BLaER1 treated with 17β-estradiol and CSF1 and Interleukin-3, amounts not matched to agents 10 nM and 100 nM (cell line): Measurements from ENCODE around the gene KDELR3.

Experiments used
- H3K27ac ChIP-seq, 11 experiments: shearing (Covaris generic); formaldehyde crosslinking; 2 replicates each; pipeline ENCODE4 v1.8.1; 2022
- H3K27me3 ChIP-seq, 11 experiments: shearing (Covaris generic); formaldehyde crosslinking; 2 replicates each; pipeline ENCODE4 v1.8.1; 2022
- H3K36me3 ChIP-seq, 11 experiments: shearing (Covaris generic); formaldehyde crosslinking; 2 replicates each; pipeline ENCODE4 v1.8.1; 2022
- H3K4me1 ChIP-seq, 10 experiments: shearing (Covaris generic); formaldehyde crosslinking; 2 replicates each; pipeline ENCODE4 v1.8.1; 2022
- H3K4me2 ChIP-seq, 11 experiments: shearing (Covaris generic); formaldehyde crosslinking; 2 replicates each; pipeline ENCODE4 v1.8.1; 2022
- H3K4me3 ChIP-seq, 10 experiments: shearing (Covaris generic); formaldehyde crosslinking; 2 replicates each; pipeline ENCODE4 v1.8.1; 2022
- H3K9ac ChIP-seq, 11 experiments: shearing (Covaris generic); formaldehyde crosslinking; 2 replicates each; pipeline ENCODE4 v1.8.1; 2022
- H3K9me3 ChIP-seq, 11 experiments: shearing (Covaris generic); formaldehyde crosslinking; replicated peaks in 1 of 11; 2 replicates each; pipeline ENCODE4 v1.8.1; 2022
- H4K20me1 ChIP-seq, 11 experiments: shearing (Covaris generic); formaldehyde crosslinking; 2 replicates each; pipeline ENCODE4 v1.8.1; 2022
- Cebpa-rat ChIP-seq, 11 experiments: shearing (Covaris generic); IDR thresholded peaks; 2 replicates each; pipeline ENCODE4 v1.8.1; 2022

The KDELR3 gene

GRCh38 chr22:38531251-38531938, 63.5 kb downstream of the KDELR3 start:
- Histone ChIP-seq H3K27me3 (peaks cover 0 to 56% (median 0%) of the 10 kb centered on the region in 11 experiments; a peak in 4 of 22 replicates), H3K4me2 (peak overlapping the region; percentile 37 to 80 (median 61)), H3K4me3 (peak overlapping the region in 1 of 10 experiments; percentile 27; a peak in 2 of 20 replicates), H4K20me1 (no peaks in the 10 kb centered on the region), H3K9me3 (no peaks in the 10 kb centered on the region), H3K36me3 (no peaks in the 10 kb centered on the region), H3K27ac (peak overlapping the region in 9 of 11 experiments; percentile 33 to 75 (median 59); a peak in 18 of 22 replicates), H3K4me1 (peaks cover 17 to 23% (median 20%) of the 10 kb centered on the region in 10 experiments), H3K9ac (peak overlapping the region in 7 of 11 experiments; percentile 18 to 61 (median 41); a peak in 11 of 22 replicates)
- TF ChIP-seq Cebpa-rat (IDR thresholded peaks at IDR 0.05) = no peak
